ENCODE measurements around the gene CDC6.

Gene CDC6

DNA sequence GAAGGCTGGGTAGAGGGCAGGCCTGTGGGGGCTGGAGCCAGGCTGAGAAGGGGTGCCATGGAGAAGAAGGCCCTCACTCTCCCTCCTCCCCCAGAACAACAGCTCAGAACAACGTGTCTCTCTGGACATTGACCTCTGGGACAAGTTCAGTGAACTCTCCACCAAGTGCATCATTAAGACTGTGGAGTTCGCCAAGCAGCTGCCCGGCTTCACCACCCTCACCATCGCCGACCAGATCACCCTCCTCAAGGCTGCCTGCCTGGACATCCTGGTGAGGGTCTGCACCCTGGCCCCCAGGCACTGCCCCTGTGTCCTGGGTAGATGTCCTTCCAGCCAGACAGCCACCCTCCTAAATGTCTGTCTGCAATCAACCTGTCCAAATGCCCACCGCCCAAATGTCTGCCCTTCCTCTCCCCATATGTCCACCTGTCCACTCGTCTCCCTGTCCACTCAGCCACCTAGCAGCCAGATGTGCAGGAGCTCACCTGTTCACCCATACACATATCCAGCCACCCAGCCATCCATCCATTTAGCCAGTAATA, 64.6 kb downstream of the CDC6 start:
- DNase-seq (ENCODE audit: low read depth) = no peak

DNA sequence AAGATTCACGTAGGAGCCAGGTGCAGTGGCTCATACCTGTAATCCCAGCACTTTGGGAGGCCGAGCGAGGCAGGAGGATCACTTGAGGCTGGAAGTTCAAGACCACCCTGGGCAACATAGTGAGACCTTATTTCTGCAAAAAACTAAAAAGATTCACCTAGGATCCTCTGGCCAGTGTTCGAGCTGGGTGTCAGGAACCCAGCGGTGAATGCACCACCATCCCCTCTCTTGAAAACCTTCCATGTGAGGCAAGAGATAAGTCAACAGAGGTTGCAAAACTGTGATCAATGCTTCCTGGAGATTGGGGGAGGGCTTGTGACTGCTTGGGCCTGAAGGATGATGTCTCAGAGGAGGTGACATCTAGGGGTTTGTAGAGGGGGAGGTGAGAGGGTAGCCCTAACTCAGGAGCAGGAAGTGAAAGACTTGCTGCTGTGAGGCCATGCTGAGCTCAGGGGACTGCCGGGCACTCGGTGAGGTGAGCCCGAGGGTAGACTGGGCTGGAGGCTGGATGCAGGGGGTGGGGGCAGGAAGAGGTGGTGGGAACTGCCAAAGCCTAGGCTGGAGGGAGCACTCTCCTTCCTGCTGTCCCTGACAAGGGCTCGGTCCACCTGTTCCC, 65.2 kb downstream of the CDC6 start:
- DNase-seq (ENCODE audit: low read depth) = no peak

Measured in ELR (cell line).